GM19455 (cell line): ENCODE results near the gene ABTB1.
A peak's percentile ranks its signal among the peaks of the same experiment; 100 is the strongest.

ENCODE experiments used
- ATAC-seq: cut with Tn5 transposase; IDR thresholded peaks from one replicate; pipeline ENCODE4 v1.9.1; 2021; ENCODE audit not compliant: unreplicated experiment

Gene ABTB1

GRCh38 chr3:127672429-127673190 is at the start of gene ABTB1:
Gene ABTB1 (plus strand): TSS chr3:127672952. CDS start chr3:127673026, 74 bp downstream.
- peak; percentile 70 for ATAC-seq

GRCh38 chr3:127624063-127624462 is 48.7 kb upstream of the ABTB1 start:
- ATAC-seq: no peak

GRCh38 chr3:127625821-127626220 is 46.9 kb upstream of the ABTB1 start:
- no peak for ATAC-seq

GRCh38 chr3:127628426-127628787 is 44.3 kb upstream of the ABTB1 start:
- ATAC-seq: no peak

GRCh38 chr3:127628788-127629466 is 43.8 kb upstream of the ABTB1 start, which contains the start of gene PODXL2:
Gene PODXL2 (plus strand): TSS chr3:127629185. CDS start chr3:127629220, 35 bp downstream.
- peak; percentile 60 for ATAC-seq

GRCh38 chr3:127629467-127630403 is 43.0 kb upstream of the ABTB1 start:
- ATAC-seq: peak; percentile 29

GRCh38 chr3:127630811-127631714 is 41.7 kb upstream of the ABTB1 start:
- ATAC-seq: no peak

- no peak for ATAC-seq
Measured at GRCh38 chr3:127632035-127632820, 40.5 kb upstream of the ABTB1 start.

- no peak for ATAC-seq
Measured at GRCh38 chr3:127634653-127635052, 38.1 kb upstream of the ABTB1 start.

- ATAC-seq: no peak
Measured at GRCh38 chr3:127637546-127637945, 35.2 kb upstream of the ABTB1 start.

GRCh38 chr3:127637971-127638370 is 34.8 kb upstream of the ABTB1 start:
- ATAC-seq: no peak

GRCh38 chr3:127639173-127640041 is 33.3 kb upstream of the ABTB1 start:
- no peak for ATAC-seq

GRCh38 chr3:127640042-127640355 is 32.8 kb upstream of the ABTB1 start:
- ATAC-seq: no peak

- no peak for ATAC-seq
Measured at GRCh38 chr3:127644641-127645370, 27.9 kb upstream of the ABTB1 start.

- ATAC-seq: no peak
Measured at GRCh38 chr3:127645371-127646015, 27.3 kb upstream of the ABTB1 start.

GRCh38 chr3:127646501-127647046 is 26.2 kb upstream of the ABTB1 start:
- no peak for ATAC-seq

GRCh38 chr3:127647166-127647844 is 25.4 kb upstream of the ABTB1 start:
- no peak for ATAC-seq
